ENCODE measurements around the gene BCAS4.
"Not testable (repeated sequence)": the region's sequence is repeated elsewhere in the genome, so short reads cannot be mapped to it uniquely, and the experiment has no call there.

Gene BCAS4

DNA sequence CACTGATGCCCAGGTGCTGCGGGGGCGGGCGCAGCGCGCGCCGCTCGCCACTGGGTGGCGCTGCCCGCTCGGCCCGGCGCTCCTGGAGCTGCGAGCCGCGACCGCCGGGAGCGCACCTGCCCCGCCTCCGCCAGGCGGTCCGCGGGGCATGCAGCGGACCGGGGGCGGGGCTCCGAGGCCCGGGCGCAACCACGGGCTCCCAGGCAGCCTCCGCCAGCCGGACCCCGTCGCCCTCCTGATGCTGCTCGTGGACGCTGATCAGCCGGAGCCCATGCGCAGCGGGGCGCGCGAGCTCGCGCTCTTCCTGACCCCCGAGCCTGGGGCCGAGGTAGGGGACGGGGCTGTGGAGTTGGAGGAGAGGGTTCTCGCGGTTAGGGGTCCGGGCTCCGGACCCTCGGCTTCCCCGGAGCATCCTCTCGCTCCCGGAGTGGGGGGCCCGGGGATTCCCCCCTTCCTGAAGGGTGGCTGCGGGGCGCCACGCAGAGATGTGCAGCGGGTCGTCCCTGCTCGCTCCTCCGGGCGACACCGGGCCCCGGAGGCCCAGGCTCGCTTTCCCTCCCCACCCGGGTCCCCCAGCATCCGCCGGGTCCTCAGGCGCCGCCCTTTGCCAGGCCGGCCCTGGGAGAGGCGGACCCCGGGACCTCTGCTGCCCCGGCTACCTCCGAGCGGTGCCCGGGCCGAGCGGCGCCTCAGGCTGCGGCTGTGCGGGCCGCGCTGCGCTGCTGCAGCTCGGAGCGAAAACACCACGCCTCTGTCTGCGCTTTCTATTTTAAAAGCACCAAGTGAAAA is at the start of gene BCAS4:
TSS of gene BCAS4 (plus strand) at position 216 of the 789 bp plus-strand sequence. CDS start at position 239, 23 bp downstream.
- DNase-seq (ENCODE audit: low read depth), result peak; percentile 77

GRCh38 chr20:50745634-50746137 is 49.2 kb upstream of the BCAS4 start:
- DNase-seq (ENCODE audit: low read depth), result no peak

DNA sequence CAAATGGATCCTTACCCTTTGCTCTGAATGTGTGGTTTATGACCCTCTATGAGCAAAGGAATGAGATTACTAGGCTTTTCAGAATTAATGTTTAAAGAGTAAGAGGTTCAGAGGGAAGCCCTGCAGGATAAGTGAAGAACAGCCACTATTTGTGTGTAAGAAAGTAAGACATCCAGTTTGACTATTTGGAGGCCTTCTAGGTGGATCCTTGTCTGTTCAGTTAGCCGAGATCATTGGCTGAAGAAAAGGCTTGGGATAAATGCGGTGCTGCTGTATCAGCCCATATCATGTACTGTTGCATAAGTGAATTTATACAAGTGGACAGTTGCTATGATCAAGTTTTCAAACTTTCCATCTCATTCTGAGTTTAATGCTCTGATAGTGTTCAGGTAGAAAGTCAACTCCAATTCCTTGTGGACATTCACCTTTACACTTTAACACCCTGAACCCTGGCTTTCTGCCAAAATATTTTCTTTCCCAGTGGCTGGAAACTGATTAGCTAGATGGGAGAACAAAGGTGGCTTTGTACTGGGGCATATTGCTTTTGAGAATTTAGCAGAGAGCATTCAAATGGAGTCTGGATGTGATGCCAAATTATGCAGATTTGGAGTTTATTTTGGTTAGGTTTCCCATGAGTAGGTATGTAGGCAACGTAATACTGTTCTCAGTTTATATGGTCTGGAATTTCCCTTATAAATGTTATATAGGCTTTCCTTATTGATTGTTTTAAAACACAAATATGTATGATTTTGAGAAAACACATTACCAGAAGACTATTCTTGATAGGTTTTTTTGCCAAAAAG is 48.5 kb upstream of the BCAS4 start:
- DNase-seq (ENCODE audit: low read depth), result no peak

GRCh38 chr20:50747275-50747674 is 47.6 kb upstream of the BCAS4 start:
- no peak for DNase-seq (ENCODE audit: low read depth)

DNA sequence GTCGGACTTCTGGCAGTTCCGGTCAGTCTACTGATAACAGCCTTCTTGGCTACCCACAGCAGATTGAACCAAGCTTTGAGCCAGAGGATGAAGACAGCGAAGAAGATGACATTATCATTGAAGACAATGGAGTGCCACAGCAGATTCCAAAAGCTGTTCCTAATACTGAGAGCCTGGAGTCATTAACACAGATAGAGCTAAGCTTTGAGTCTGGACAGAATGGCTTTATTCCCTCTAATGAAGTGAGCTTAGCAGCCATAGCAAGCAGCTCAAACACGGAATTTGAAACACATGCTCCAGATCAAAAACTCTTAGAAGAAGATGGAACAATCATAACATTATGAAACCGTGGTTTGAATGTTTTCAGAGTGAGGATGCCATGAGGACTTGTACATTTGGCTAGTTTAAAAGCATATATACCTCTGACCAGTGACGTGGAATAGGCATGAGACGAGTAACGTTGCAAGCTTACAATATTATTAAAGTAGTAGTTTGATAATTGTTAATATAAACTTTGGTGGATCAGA is 44.7 kb upstream of the BCAS4 start:
- DNase-seq (ENCODE audit: low read depth), result no peak

- DNase-seq (ENCODE audit: low read depth), result no peak
These were observed 41.7 kb upstream of the BCAS4 start for GRCh38 chr20:50753152-50753551.

GRCh38 chr20:50754420-50754819 is 40.4 kb upstream of the BCAS4 start:
- DNase-seq (ENCODE audit: low read depth), result no peak

GRCh38 chr20:50756447-50756846 is 38.4 kb upstream of the BCAS4 start:
- no peak for DNase-seq (ENCODE audit: low read depth)

- no peak for DNase-seq (ENCODE audit: low read depth)
These were observed 36.4 kb upstream of the BCAS4 start for GRCh38 chr20:50758469-50758868.

- no peak for DNase-seq (ENCODE audit: low read depth)
These were observed 35.9 kb upstream of the BCAS4 start for GRCh38 chr20:50758992-50759391.

- DNase-seq (ENCODE audit: low read depth), result no peak
These were observed 35.2 kb upstream of the BCAS4 start for GRCh38 chr20:50759678-50760077.

DNA sequence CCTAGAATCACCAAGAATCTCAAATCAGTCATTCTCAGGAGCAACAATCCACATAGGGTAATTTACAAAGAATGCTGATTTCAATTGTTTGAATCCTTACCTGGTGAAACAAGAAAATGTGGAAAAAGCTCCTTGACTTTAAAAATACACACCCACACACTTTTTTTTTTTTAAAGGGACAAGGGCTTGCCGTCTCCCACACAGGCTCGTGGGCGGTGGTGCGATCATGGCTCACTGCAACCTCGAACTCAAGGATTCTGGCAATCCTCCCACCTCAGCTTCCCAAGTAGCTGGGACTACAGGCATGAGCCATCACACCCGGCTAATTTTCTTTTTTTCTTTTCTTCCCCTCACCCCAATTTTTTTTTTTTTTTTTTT is 32.8 kb upstream of the BCAS4 start:
- DNase-seq (ENCODE audit: low read depth), result no peak

DNA sequence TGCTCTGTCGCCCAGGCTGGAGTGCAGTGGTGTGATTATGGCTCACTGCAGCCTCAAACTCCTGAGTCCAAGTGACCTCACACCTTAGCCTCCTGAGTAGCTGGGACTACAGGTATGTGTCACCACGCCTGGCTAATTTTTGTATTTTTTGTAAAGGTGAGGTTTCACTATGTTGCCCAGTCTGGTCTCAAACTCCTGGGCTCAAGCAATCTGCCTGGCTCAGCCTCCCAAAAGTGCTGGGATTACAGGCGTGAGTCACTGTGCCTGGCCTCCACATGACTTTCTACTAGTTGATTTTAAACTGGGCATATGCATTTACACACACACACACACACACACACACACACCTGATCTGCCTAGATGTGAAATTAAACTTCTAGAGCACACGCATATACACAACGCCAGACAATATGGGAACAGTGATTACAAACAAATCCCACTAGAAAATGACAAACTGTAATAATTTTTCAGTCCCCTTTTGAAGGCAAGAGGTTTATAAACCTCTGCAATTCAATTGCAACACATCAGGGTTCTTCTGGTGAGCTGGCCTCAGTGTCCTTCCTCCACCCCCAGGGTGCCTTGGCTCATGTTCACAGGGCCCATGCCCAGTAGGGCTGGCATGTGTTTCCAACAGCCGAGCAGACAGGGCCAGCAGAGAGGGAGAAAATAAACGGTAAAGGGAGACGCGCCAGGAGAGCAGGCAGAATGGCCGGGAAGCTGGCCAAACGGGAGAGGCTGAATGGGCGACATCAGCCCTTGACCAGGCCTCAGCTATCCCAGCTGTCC is 32.2 kb upstream of the BCAS4 start:
- no peak for DNase-seq (ENCODE audit: low read depth)

DNA sequence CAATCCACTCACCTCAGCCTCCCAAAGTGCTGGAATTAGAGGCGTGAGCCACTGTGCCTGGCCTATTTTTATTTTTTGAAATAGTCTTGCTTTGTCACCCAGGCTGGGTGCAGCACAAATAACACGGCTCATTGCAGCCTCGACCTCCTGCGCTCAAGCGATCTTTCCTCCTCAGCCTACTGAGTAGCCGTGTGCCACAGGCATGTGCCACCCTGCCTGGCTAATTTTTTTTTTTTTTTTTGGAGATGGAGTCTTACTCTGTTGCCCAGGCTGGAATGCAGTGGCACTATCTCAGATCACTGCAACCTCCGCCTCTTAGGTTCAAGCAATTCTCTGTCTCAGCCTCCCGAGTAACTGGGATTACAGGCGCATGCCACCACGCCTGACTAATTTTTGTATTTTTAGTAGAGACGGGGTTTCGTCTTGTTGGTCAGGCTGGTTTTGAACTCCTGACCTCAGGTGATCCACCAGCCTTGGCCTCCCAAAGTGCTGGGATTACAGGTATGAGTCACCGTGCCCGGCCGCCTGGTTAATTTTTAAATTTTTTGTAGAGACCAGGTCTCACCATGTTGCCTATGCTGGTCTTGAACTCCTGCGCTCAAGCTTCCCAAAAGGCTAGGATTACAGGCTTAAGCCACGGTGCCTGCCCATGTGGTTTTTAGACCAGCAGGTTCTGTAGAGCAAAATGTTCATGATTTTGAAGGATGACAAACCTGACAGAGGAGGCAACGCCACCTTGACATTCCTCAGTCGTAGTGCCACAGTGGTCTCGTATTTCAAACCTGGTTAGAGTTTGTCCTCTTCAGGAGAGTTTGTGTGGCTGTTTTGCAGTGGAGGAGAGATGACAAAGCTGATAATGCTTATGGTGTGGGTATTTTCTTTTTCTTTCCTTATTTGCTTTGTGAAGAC is 31.1 kb upstream of the BCAS4 start:
- not testable (repeated sequence) for DNase-seq (ENCODE audit: low read depth)

GRCh38 chr20:50765251-50765650 is 29.6 kb upstream of the BCAS4 start:
- not testable (repeated sequence) for DNase-seq (ENCODE audit: low read depth)

DNA sequence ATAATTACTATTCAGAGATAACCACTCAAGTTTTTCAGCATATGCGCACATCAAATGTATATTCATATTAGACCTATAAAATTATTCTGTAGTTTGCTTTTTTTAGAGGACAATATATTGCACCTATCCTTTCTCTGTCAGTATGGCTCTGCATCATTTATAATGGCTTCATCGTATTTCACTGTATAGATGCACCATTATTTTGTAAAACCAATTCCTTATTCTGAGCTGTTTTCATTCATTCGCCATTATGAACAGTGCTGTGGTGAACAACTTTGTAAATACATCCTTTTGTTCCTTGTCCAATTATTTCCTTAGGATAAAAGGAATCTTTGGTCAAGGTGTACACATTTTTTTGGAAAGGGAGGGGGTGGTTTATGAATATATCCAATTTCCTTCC is 29.2 kb upstream of the BCAS4 start:
- DNase-seq (ENCODE audit: low read depth), result no peak

- DNase-seq (ENCODE audit: low read depth), result not testable (repeated sequence)
These were observed 27.7 kb upstream of the BCAS4 start for GRCh38 chr20:50766955-50767809.

DNA sequence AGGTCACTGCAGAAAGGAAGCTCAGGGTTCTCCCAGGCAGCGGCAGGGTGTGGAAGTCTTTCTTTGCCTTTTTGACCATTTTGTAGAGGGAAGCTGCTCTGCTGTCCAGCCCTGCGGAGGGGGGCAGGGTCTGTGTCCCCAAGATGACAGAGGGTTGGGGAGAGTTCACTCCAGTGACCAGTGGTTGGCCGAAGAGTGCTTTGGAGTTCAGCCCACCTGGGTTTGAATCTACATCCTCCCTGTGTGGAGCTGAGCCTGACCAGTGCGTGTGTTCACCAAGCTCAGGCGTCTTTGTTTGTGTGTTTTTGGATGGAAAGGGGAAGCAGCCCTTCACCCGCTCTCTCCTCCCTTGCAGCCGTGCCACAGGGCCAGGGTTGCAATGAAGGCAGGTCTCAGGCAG is 25.9 kb upstream of the BCAS4 start:
- DNase-seq (ENCODE audit: low read depth), result not testable (repeated sequence)

- not testable (repeated sequence) for DNase-seq (ENCODE audit: low read depth)
These were observed 25.2 kb upstream of the BCAS4 start for GRCh38 chr20:50769551-50770085.
